ENCODE results near the gene KIF3A.

The KIF3A gene

DNA sequence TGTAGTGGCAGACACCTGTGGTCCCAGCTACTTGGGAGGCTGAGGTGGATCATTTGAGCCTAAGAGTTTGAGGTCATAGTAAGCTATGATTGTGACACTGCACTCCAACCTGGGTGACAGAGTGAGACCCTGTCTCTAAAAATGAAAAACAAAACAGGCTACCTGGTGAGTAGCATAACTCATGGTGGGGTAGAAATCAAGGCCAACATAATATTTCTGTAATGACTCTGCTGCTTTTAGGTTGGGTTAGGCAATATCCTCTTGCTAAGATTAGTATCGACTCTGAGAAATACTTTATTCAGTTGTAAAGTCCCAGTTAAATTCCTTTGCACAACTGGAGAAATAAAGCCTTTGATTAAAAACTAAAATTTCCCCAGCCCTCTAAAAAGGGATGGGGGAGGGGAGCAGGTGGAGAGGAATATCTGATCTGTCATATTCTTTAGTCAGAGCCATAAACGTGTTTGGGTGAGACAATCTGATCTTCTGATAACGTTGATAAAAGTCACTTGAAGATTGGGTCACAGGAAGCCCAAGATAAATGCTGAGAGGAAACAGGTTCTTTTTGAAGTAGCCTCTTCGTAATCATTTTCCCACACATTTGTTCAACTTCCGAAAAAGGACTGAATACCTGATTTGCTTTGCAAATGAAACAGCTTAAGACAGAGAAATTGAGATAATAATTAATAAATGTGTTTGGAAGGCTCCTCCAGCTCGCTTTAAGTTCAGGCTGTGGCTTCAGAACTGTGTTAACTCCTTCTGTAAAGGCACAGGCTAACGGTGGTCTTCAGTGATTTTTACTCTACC, 48.6 kb downstream of the KIF3A start:
- no peak overlapping the region for H3K9ac ChIP-seq (ENCODE audit: low read depth in 1 of 2, low read length in 2 of 2)
- no peaks in the 10 kb centered on the region for H3K4me1 ChIP-seq (ENCODE audit: control insufficient read depth in 1 of 2, insufficient read depth in 2 of 2, low read length in 2 of 2)
- no peaks in the 10 kb centered on the region for H3K9me3 ChIP-seq (ENCODE audit: control insufficient read depth in 1 of 2, low read length in 2 of 2)
- H3K4me3 ChIP-seq (ENCODE audit: low read depth in 1 of 2, low read length in 2 of 2), result no peak overlapping the region
- no peaks in the 10 kb centered on the region for H3K36me3 ChIP-seq (ENCODE audit: control insufficient read depth in 1 of 2, insufficient read depth in 2 of 2, low read length in 2 of 2)
- H3K27me3 ChIP-seq (ENCODE audit: control insufficient read depth in 1 of 2, insufficient read depth in 2 of 2, low read length in 2 of 2), result no peaks in the 10 kb centered on the region
- H3K27ac ChIP-seq (ENCODE audit: low read depth, low read length), result no peak overlapping the region

DNA sequence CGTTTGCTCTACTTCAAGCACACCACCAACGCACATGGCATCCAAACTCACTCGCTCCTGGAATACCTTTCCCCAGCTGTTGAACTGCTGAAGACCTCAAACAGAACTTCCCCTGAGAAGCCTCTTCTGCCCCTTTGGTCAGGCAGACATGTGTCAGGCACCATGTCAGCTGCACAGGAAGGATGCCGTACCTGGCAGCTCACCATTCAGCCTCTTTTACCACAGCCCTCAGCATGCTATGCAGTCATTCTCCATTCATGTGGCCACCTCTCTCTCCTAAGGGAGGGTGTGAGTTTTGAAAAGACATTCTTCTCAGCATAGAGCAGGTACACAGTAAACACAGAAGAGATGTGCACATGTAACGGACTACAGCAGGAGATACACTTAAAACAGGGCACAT, 49.4 kb downstream of the KIF3A start:
- no peaks in the 10 kb centered on the region for H3K27me3 ChIP-seq (ENCODE audit: control insufficient read depth in 1 of 2, insufficient read depth in 2 of 2, low read length in 2 of 2)
- H3K36me3 ChIP-seq (ENCODE audit: control insufficient read depth in 1 of 2, insufficient read depth in 2 of 2, low read length in 2 of 2), result no peaks in the 10 kb centered on the region

DNA sequence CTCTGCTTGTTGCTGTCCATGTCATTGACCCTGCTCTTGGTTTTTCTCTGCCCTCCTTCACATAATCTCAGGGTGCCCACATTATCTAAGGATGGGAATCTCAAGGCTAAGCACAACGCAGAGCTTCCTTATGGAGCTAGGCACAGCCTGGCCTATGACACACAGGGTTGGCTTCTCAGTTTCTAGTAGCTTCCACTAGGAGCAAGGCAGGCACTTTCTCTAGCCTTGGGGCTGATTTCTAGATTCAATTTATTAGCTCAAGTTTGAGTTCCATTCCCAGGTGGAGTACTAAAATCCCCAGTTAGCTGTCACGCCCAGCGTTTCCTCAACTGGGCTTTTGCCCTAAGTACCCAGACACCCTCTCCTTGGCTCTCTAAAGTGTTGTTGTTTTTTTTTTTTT, 51.2 kb downstream of the KIF3A start:
- Histone ChIP-seq H3K4me3 (ENCODE audit: low read depth in 1 of 2, low read length in 2 of 2) (no peak overlapping the region), H3K27me3 (ENCODE audit: control insufficient read depth in 1 of 2, insufficient read depth in 2 of 2, low read length in 2 of 2) (no peaks in the 10 kb centered on the region), H3K9me3 (ENCODE audit: control insufficient read depth in 1 of 2, low read length in 2 of 2) (no peaks in the 10 kb centered on the region), H3K4me1 (ENCODE audit: control insufficient read depth in 1 of 2, insufficient read depth in 2 of 2, low read length in 2 of 2) (no peaks in the 10 kb centered on the region), H3K27ac (ENCODE audit: low read depth, low read length) (no peak overlapping the region), H3K9ac (ENCODE audit: low read depth in 1 of 2, low read length in 2 of 2) (no peak overlapping the region), H3K36me3 (ENCODE audit: control insufficient read depth in 1 of 2, insufficient read depth in 2 of 2, low read length in 2 of 2) (no peaks in the 10 kb centered on the region)

More for the DNA sequence above, 49.4 kb downstream of the KIF3A start:
- Histone ChIP-seq H3K9ac (ENCODE audit: low read depth in 1 of 2, low read length in 2 of 2) (no peak overlapping the region), H3K4me3 (ENCODE audit: low read depth in 1 of 2, low read length in 2 of 2) (no peak overlapping the region), H3K27ac (ENCODE audit: low read depth, low read length) (no peak overlapping the region), H3K9me3 (ENCODE audit: control insufficient read depth in 1 of 2, low read length in 2 of 2) (no peaks in the 10 kb centered on the region), H3K4me1 (ENCODE audit: control insufficient read depth in 1 of 2, insufficient read depth in 2 of 2, low read length in 2 of 2) (no peaks in the 10 kb centered on the region)

DNA sequence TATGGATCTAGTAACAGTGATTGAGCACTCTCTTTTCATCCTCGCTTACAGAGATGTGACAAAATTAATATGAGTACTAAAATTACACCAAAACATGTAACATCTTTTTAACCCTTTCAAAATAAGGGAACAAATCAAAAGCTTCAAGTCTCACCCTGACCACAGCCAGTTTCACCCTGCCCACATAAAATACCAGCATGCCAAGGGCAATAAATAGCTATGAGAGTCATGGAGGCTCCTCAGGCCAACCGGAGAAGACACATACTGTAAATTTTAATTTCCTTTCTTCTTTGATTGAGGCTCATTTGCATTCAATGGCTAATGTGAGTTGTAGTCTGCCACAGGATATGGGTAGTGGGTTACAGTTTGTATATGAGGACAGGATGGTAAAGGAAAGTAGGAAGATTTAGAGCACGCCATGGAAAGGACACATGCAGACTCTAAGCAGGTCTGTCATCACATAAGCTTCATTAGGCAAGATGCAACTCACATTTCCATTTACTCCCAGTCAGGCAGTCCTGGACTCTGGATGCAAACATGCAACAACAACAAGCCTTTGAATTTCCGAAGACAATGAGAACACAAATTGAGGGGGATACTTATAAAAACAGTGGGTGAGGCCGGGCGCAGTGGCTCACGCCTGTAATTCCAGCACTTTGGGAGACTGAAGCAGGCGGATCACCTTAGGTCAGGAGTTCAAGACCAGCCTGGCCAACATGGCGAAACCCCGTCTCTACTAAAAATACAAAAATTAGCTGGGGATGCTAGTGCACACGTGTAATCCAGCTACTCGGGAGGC, 52.2 kb downstream of the KIF3A start:
- Histone ChIP-seq H3K4me1 (ENCODE audit: control insufficient read depth in 1 of 2, insufficient read depth in 2 of 2, low read length in 2 of 2) (no peaks in the 10 kb centered on the region), H3K36me3 (ENCODE audit: control insufficient read depth in 1 of 2, insufficient read depth in 2 of 2, low read length in 2 of 2) (no peaks in the 10 kb centered on the region), H3K9me3 (ENCODE audit: control insufficient read depth in 1 of 2, low read length in 2 of 2) (no peaks in the 10 kb centered on the region), H3K4me3 (ENCODE audit: low read depth in 1 of 2, low read length in 2 of 2) (no peak overlapping the region), H3K9ac (ENCODE audit: low read depth in 1 of 2, low read length in 2 of 2) (no peak overlapping the region), H3K27me3 (ENCODE audit: control insufficient read depth in 1 of 2, insufficient read depth in 2 of 2, low read length in 2 of 2) (no peaks in the 10 kb centered on the region), H3K27ac (ENCODE audit: low read depth, low read length) (no peak overlapping the region)

DNA sequence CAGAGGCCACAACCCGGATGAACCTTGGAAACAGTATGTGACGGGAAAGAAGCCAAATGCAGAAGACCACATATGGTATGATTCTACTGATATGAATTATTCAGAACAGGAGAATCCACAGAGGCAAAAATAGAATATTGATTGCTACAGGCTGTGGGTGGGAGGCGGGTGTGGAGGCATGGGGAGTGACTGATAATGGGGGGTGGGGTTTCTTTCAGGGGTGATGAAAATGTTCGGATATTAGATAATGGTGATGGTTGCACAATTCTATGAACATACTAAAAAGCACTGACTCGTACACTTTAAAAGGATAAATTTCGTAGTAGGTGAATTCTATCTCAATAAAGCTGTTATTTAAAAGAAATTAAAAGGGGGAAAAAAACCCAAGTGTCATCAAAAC, 52.9 kb downstream of the KIF3A start:
- no peaks in the 10 kb centered on the region for H3K4me1 ChIP-seq (ENCODE audit: control insufficient read depth in 1 of 2, insufficient read depth in 2 of 2, low read length in 2 of 2)
- no peaks in the 10 kb centered on the region for H3K9me3 ChIP-seq (ENCODE audit: control insufficient read depth in 1 of 2, low read length in 2 of 2)
- no peaks in the 10 kb centered on the region for H3K27me3 ChIP-seq (ENCODE audit: control insufficient read depth in 1 of 2, insufficient read depth in 2 of 2, low read length in 2 of 2)
- H3K36me3 ChIP-seq (ENCODE audit: control insufficient read depth in 1 of 2, insufficient read depth in 2 of 2, low read length in 2 of 2), result no peaks in the 10 kb centered on the region
- H3K4me3 ChIP-seq (ENCODE audit: low read depth in 1 of 2, low read length in 2 of 2), result no peak overlapping the region
- H3K27ac ChIP-seq (ENCODE audit: low read depth, low read length), result no peak overlapping the region
- H3K9ac ChIP-seq (ENCODE audit: low read depth in 1 of 2, low read length in 2 of 2), result no peak overlapping the region

DNA sequence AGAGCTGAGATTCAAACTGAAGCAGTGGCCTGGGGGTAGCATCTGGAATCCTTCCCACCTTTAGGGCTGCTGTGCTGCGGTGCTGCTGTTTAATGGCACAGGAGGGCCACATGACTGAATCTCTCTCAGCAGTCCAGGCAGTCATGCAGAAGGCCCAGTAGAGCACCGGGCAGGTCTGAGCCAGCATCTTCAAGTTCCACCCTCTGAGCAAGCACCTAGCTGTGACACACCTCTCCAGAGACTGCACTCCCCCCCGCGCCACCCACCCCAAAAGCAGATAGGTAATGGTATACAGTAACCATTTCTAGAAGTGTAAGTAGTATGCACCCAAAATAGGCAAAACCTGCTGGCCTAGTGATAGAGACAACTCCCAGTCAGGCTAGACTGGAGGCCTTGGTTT, 55.4 kb downstream of the KIF3A start:
- Histone ChIP-seq H3K27me3 (ENCODE audit: control insufficient read depth in 1 of 2, insufficient read depth in 2 of 2, low read length in 2 of 2) (no peaks in the 10 kb centered on the region), H3K36me3 (ENCODE audit: control insufficient read depth in 1 of 2, insufficient read depth in 2 of 2, low read length in 2 of 2) (no peaks in the 10 kb centered on the region), H3K4me1 (ENCODE audit: control insufficient read depth in 1 of 2, insufficient read depth in 2 of 2, low read length in 2 of 2) (peaks cover 4 to 7% of the 10 kb centered on the region in 2 donors), H3K9me3 (ENCODE audit: control insufficient read depth in 1 of 2, low read length in 2 of 2) (no peaks in the 10 kb centered on the region), H3K27ac (ENCODE audit: low read depth, low read length) (no peak overlapping the region), H3K4me3 (ENCODE audit: low read depth in 1 of 2, low read length in 2 of 2) (no peak overlapping the region), H3K9ac (ENCODE audit: low read depth in 1 of 2, low read length in 2 of 2) (no peak overlapping the region)

DNA sequence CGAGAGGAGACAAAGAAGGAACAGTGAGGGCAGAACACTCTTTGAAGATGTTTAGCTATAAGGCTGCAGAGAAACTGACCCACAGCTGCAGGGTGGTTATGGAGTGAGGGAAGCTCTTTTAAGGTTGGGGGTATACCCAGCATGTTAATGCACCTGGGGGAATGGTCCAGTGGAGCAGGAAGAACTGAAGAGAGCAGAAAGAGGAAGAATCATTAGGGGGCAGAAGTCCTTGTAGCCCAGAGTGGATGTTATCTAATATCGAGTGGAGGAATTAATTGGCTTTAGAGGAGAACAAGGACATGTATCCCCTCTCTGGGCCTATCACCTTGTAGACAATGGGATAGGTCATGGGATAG, 55.9 kb downstream of the KIF3A start:
- H3K9ac ChIP-seq (ENCODE audit: low read depth in 1 of 2, low read length in 2 of 2), result no peak overlapping the region
- H3K4me1 ChIP-seq (ENCODE audit: control insufficient read depth in 1 of 2, insufficient read depth in 2 of 2, low read length in 2 of 2), result peaks cover 8 to 9% of the 10 kb centered on the region in 2 donors
- H3K9me3 ChIP-seq (ENCODE audit: control insufficient read depth in 1 of 2, low read length in 2 of 2), result no peaks in the 10 kb centered on the region
- H3K27ac ChIP-seq (ENCODE audit: low read depth, low read length), result no peak overlapping the region
- no peak overlapping the region for H3K4me3 ChIP-seq (ENCODE audit: low read depth in 1 of 2, low read length in 2 of 2)
- H3K36me3 ChIP-seq (ENCODE audit: control insufficient read depth in 1 of 2, insufficient read depth in 2 of 2, low read length in 2 of 2), result no peaks in the 10 kb centered on the region
- H3K27me3 ChIP-seq (ENCODE audit: control insufficient read depth in 1 of 2, insufficient read depth in 2 of 2, low read length in 2 of 2), result no peaks in the 10 kb centered on the region

DNA sequence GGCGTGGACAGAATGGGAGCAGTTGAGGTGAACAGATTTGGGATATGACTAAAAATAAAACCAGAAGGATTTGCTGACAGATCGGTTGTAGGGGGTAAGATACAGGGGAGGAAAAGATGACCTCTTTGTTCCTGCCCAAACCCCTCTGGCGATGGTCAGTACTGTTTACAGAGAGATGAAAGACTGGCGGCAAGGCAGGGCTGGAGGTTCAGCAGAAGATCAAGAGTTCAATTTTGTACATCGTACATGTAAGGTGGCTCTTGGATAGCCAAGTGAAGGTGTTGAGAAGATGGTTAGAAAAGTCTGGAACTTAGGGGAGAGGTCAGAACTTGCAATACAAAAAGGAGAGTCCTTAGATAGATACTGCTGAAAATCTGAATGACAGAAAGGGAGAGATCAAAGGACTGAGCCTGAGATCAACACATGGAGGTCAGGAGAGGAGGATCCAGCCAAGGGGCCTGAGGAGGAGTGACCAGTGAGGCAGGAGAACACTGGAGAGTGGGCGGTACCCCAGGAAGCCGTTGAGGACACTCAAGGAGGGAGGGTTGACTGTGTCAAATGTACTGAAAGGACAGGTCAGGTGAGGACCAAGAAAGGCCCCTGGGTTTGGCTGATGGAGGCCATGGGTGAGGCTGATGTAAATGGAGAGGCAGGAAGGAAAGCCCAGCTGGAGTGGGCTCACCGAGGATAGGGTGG, 56.4 kb downstream of the KIF3A start:
- H3K9ac ChIP-seq (ENCODE audit: low read depth in 1 of 2, low read length in 2 of 2), result no peak overlapping the region
- no peaks in the 10 kb centered on the region for H3K27me3 ChIP-seq (ENCODE audit: control insufficient read depth in 1 of 2, insufficient read depth in 2 of 2, low read length in 2 of 2)
- H3K27ac ChIP-seq (ENCODE audit: low read depth, low read length), result no peak overlapping the region
- peaks cover 8 to 9% of the 10 kb centered on the region in 2 donors for H3K4me1 ChIP-seq (ENCODE audit: control insufficient read depth in 1 of 2, insufficient read depth in 2 of 2, low read length in 2 of 2)
- no peak overlapping the region for H3K4me3 ChIP-seq (ENCODE audit: low read depth in 1 of 2, low read length in 2 of 2)
- no peaks in the 10 kb centered on the region for H3K36me3 ChIP-seq (ENCODE audit: control insufficient read depth in 1 of 2, insufficient read depth in 2 of 2, low read length in 2 of 2)
- H3K9me3 ChIP-seq (ENCODE audit: control insufficient read depth in 1 of 2, low read length in 2 of 2), result no peaks in the 10 kb centered on the region

DNA sequence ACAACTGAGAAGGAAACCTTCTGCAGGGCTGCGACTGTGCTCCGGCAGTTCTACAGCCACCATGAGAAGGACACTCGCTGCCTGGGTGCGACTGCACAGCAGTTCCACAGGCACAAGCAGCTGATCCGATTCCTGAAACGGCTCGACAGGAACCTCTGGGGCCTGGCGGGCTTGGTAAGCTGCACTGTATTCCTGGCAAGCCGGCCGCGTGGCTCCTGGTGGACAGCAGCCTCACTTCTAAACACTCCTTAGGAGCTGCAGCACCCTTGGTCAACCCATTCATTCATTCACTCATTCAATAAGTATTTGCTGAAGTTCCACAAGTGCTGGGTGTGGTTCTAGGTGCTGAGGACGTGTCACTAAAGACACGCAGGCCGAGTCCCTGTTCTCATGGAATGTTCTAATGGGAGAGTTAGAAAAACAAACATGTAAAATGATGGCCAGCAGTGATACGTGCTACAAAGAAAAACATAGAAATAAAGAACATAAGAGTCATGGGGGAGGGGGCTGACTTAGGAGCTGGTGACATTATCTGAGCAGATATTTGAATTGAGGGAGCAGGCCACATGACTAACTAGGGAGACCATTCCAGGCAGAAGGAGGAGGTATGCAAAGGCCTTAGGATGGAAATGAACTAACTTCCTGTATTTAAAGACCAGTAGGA, 57.5 kb downstream of the KIF3A start:
- Histone ChIP-seq H3K36me3 (ENCODE audit: control insufficient read depth in 1 of 2, insufficient read depth in 2 of 2, low read length in 2 of 2) (no peaks in the 10 kb centered on the region), H3K9ac (ENCODE audit: low read depth in 1 of 2, low read length in 2 of 2) (no peak overlapping the region), H3K27ac (ENCODE audit: low read depth, low read length) (no peak overlapping the region), H3K27me3 (ENCODE audit: control insufficient read depth in 1 of 2, insufficient read depth in 2 of 2, low read length in 2 of 2) (no peaks in the 10 kb centered on the region), H3K4me1 (ENCODE audit: control insufficient read depth in 1 of 2, insufficient read depth in 2 of 2, low read length in 2 of 2) (peaks cover 8 to 9% of the 10 kb centered on the region in 2 donors), H3K4me3 (ENCODE audit: low read depth in 1 of 2, low read length in 2 of 2) (no peak overlapping the region), H3K9me3 (ENCODE audit: control insufficient read depth in 1 of 2, low read length in 2 of 2) (no peaks in the 10 kb centered on the region)

DNA sequence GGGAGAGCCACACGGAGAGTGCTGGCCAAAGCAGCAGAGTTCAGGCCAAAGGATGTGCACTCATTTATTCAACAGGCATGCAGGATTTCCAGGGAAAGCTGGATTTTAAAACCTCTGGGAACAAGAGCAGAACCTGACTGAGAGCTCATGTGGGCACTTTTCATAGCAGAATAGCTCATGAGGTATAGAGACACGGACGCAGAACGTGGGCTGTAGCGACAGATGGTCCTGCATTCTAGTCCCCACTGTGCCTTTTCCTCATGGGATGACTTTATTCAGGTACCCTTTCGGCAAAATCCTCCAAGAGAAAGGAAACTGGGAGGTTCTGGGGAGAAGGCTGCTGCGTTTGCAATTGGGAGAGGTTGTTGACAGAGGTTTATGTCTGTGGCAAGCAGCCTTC, 58.2 kb downstream of the KIF3A start:
- no peaks in the 10 kb centered on the region for H3K36me3 ChIP-seq (ENCODE audit: control insufficient read depth in 1 of 2, insufficient read depth in 2 of 2, low read length in 2 of 2)

More for the DNA sequence above, 58.2 kb downstream of the KIF3A start:
- Histone ChIP-seq H3K27ac (ENCODE audit: low read depth, low read length) (no peak overlapping the region), H3K4me3 (ENCODE audit: low read depth in 1 of 2, low read length in 2 of 2) (no peak overlapping the region), H3K9ac (ENCODE audit: low read depth in 1 of 2, low read length in 2 of 2) (no peak overlapping the region), H3K9me3 (ENCODE audit: control insufficient read depth in 1 of 2, low read length in 2 of 2) (no peaks in the 10 kb centered on the region), H3K4me1 (ENCODE audit: control insufficient read depth in 1 of 2, insufficient read depth in 2 of 2, low read length in 2 of 2) (peaks cover 9 to 15% of the 10 kb centered on the region in 2 donors), H3K27me3 (ENCODE audit: control insufficient read depth in 1 of 2, insufficient read depth in 2 of 2, low read length in 2 of 2) (no peaks in the 10 kb centered on the region)
